NCI-H187 treated with DMSO at 0.1 percent for 48 hours (cell line): ENCODE results near the gene TSPAN13.

Experiments used
- DNase-seq: peaks from one replicate; lab custom pipeline; 2025; lab: John Stamatoyannopoulos, UW

The TSPAN13 gene

GRCh38 chr7:16753102-16753931 is at the start of gene TSPAN13:
Gene TSPAN13 (plus strand): TSS chr7:16753755. CDS start chr7:16753968, 213 bp downstream.
- peak; percentile 69 for DNase-seq

DNA sequence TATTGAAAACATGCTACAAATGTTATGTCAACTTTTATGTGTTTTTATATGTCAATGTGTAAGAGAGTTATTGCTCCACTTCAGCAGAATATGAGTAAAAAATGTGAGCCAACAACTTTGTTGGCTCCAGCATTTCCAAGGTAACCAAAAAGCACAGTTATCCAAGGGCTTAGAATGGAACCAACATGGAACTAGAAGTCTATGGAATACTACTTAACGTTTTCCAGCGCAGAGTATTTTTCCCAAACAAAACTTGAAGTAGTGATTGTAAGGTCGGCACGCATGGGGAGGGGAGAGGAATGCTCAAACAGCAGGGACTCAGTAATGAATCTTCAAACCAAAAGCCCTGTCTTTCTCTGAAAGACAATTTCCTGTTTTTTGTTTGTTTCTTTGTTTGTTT is 45.0 kb upstream of the TSPAN13 start:
- no peak for DNase-seq

DNA sequence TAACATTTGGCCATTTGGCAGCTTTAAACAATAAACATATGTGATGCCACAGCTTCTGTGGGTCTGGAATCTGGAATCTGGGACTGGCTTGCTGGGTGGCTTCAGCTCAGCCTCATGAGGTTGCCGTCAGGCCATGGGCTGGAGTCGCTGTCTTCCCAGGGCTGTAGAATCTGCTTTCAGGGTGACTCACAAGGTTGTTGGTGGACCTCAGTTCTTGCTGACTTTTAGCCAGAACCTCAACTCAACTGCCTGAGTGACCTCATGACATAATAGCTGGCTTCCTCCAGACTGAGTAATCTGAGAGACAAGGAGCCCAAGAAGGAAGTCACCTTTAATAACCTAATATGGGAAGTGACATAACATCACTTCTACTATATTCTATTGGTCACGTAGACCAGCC is 44.6 kb upstream of the TSPAN13 start:
- no peak for DNase-seq

DNA sequence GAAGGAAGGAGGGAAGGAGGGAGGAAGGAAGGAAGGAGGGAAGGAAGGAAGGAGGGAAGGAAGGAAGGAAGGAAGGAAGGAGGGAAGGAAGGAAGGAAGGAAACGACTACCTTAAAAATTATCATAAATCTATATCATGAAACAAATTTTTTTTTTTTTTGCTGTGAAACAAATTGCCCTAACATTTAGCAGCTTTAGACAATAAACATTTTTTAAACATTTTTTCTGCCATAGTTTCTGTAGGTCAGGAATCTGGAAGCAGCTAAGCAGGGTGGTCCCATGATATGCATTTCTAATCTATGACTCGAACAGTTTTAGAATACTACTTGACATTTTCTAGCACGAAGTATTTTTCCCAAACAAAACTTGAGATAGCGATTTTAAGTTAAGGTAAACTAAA is 42.9 kb upstream of the TSPAN13 start:
- DNase-seq = no peak

GRCh38 chr7:16711730-16712129 is 41.8 kb upstream of the TSPAN13 start:
- DNase-seq = no peak

DNA sequence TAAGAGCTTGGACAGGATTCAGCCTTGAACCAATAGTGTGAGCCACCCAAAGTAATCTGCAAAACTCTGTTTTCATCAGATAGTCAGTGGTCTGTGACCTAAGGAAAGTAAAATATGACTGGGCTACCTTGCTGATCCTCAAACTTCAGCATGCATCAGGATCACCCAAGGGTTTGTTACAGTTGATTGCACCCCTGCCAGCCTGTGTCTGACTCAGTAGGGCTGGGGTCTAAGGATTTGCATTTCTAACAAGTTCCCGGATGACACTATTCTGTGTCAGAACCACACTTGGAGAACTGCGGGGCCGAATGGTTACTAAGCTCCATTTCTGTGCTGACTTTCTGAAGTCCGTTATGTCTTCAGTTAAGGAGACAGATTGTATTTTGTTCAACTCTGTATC is 40.6 kb upstream of the TSPAN13 start:
- DNase-seq = no peak

GRCh38 chr7:16715928-16716327 is 37.6 kb upstream of the TSPAN13 start:
- no peak for DNase-seq

DNA sequence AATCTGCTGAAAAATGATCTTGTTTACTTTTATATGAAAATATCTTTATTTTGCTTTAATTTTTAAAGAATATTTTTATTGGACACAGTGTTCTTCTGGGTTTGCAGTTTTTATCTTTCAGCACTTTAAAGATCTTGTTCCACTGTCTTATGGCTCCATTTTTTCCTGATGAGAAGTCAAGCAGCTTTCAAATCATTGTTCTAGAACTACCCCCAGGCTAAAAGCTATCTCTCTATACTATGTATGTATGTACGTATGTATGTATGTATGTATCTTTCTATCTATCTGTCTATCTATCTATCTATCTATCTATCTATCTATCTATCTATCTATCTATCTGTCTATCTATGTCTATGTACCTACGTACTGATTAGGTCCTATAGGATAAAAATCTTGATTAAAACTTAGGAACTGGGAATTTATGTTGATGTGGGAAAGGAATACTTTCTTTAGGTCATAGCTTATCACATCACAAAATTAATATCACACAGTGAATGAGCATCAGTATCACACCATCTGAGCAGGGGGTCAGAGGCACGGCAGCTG is 35.4 kb upstream of the TSPAN13 start:
- no peak for DNase-seq

- no peak for DNase-seq
Observed at GRCh38 chr7:16719699-16720098, 33.9 kb upstream of the TSPAN13 start.

GRCh38 chr7:16721541-16721940 is 32.0 kb upstream of the TSPAN13 start:
- DNase-seq = no peak

DNA sequence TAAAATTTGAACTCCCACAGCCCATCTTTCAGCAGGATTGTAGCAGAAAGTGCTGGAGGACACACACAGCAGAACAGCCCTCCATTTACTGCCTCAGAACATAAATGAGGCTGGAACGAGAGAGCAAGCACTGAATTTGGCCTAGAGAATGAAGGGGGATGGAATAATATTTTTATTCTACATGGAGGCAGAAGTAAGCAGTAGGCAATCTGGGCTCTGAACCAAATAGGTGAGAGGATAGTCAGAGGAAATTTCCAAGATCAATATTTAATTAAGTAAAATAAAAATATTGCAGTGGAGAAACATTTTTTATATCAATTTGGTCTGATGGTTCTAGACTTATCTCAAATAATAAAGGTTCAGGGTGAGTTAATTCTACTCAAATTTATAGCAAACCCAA is 29.2 kb upstream of the TSPAN13 start:
- no peak for DNase-seq

- DNase-seq = no peak
Observed at GRCh38 chr7:16726189-16726588, 27.4 kb upstream of the TSPAN13 start.

- DNase-seq = no peak
Observed at GRCh38 chr7:16727736-16728135, 25.8 kb upstream of the TSPAN13 start.

DNA sequence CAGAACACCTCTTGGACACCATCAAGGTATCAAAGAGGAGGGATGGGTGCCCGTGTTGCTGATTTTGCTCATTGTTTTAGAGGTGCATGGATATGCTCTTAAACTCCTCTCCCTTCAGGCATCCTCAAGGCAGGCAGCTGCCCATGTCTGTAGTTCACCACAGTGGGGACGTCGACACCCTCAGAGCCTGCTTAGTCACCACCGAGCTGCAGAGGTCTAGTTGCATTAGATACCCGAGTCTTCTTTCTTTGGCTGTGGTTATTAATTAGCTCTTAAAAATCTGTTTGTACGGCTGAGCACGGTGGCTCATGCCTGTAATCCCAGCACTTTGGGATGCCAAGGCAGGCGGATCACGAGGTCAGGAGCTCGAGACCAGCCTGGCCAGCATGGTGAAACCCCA is 24.7 kb upstream of the TSPAN13 start:
- no peak for DNase-seq

DNA sequence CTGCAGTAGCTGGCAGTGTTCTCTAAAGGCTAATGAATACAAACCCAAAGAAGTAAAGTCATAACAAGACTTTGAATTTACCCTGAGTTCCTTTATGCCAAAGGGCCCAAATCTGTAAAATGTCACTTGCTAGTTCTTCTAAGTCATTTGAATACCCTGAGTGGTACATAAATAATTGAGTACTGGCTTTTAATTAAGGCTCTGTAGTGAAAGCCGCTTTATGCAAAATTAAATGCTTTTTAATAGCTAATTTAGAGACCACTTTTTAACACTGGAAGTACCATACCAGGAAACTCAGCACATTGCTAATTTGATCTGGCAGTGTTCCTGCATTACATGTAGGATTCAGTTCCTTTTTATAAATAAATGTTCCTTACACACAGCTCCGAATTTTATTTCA is 24.0 kb upstream of the TSPAN13 start:
- DNase-seq = no peak

GRCh38 chr7:16730937-16731336 is 22.6 kb upstream of the TSPAN13 start:
- no peak for DNase-seq

- DNase-seq = no peak
Observed at GRCh38 chr7:16732828-16733227, 20.7 kb upstream of the TSPAN13 start.

DNA sequence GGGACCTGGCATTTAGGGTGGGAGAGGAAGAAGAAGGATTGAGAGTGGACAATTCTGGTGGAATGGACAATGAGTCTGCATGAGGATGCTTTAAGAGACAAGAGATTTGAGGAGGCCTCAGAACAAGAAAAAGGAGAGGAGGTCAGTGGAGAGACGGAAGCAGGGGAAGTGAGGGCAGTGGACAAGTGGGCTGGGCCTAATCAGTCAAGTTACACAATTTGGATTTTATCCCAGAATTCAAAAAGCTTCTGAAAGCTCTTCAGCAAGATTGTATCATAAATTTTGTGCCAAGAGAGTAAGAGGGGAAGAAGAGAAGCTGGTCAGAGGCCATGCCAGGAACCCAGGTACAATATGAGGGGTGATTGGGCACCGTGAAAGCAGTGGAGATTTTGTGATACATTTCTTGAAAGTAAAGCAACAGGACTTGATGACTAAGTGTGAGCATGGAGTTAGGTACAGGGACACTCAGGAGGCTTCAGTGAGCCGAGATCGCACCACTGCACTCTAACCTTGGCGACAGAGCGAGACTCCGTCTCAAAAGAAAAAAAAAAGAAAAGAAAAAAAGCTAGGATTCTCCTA is 19.3 kb upstream of the TSPAN13 start:
- no peak for DNase-seq

- no peak for DNase-seq
Observed at GRCh38 chr7:16735020-16735419, 18.5 kb upstream of the TSPAN13 start.

- no peak for DNase-seq
Observed at GRCh38 chr7:16738011-16738688, 15.4 kb upstream of the TSPAN13 start.

- DNase-seq = no peak
Observed at GRCh38 chr7:16739863-16740622, 13.5 kb upstream of the TSPAN13 start.

- no peak for DNase-seq
Observed at GRCh38 chr7:16740623-16740953, 13.0 kb upstream of the TSPAN13 start.
